ENCODE measurements around the gene CHST9. TPM values are rescaled to one million over a fixed set of nuclear protein-coding genes. Genes with fewer than 3 reads are reported as not detected.
"Not testable (repeated sequence)": the region's sequence is repeated elsewhere in the genome, so short reads cannot be mapped to it uniquely, and the experiment has no call there.

The CHST9 gene
- total RNA-seq, 4 donors from 2014 or later = 0.53 to 4.5 (median 1.8) TPM

GRCh38 chr18:27108842-27109241, 76.3 kb downstream of the CHST9 start:
- intact Hi-C loops (cut with DNase I) = no loop called here
- H3K4me3 ChIP-seq = no peak overlapping the region
- no peaks in the 10 kb centered on the region for H3K4me1 ChIP-seq
- no peak for DNase-seq
- 76 to 87% methylated on average over 2 of the region's 2 CpGs for WGBS, 2 donors
- no peaks in the 10 kb centered on the region for H3K9me3 ChIP-seq
- no peaks in the 10 kb centered on the region for H3K36me3 ChIP-seq
- TF ChIP-seq, protein P1, sequence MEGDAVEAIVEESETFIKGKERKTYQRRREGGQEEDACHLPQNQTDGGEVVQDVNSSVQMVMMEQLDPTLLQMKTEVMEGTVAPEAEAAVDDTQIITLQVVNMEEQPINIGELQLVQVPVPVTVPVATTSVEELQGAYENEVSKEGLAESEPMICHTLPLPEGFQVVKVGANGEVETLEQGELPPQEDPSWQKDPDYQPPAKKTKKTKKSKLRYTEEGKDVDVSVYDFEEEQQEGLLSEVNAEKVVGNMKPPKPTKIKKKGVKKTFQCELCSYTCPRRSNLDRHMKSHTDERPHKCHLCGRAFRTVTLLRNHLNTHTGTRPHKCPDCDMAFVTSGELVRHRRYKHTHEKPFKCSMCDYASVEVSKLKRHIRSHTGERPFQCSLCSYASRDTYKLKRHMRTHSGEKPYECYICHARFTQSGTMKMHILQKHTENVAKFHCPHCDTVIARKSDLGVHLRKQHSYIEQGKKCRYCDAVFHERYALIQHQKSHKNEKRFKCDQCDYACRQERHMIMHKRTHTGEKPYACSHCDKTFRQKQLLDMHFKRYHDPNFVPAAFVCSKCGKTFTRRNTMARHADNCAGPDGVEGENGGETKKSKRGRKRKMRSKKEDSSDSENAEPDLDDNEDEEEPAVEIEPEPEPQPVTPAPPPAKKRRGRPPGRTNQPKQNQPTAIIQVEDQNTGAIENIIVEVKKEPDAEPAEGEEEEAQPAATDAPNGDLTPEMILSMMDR (IDR thresholded peaks at IDR 0.05) = no peak
- H3K27ac ChIP-seq = no peak overlapping the region
- H3K27me3 ChIP-seq = no peaks in the 10 kb centered on the region

GRCh38 chr18:27104743-27105142, 80.4 kb downstream of the CHST9 start:
- TF ChIP-seq, protein P1 (IDR thresholded peaks at IDR 0.05) = no peak
- no peak for TF ChIP-seq POLR2A (IDR thresholded peaks at IDR 0.05)
- H3K27me3 ChIP-seq = no peaks in the 10 kb centered on the region
- DNase-seq = no peak
- H3K9me3 ChIP-seq = no peaks in the 10 kb centered on the region
- 68 to 71% methylated on average over 3 of the region's 3 CpGs for WGBS, 2 donors
- no peaks in the 10 kb centered on the region for H3K4me1 ChIP-seq
- H3K27ac ChIP-seq = no peak overlapping the region
- intact Hi-C loops (cut with DNase I) = no loop called here
- no peak overlapping the region for H3K4me3 ChIP-seq
- no peaks in the 10 kb centered on the region for H3K36me3 ChIP-seq

- TF ChIP-seq, protein P1 (IDR thresholded peaks at IDR 0.05) = no peak
- no peak for TF ChIP-seq POLR2A (IDR thresholded peaks at IDR 0.05)
- Histone ChIP-seq H3K4me1 (no peaks in the 10 kb centered on the region), H3K36me3 (no peaks in the 10 kb centered on the region), H3K27ac (no peak overlapping the region), H3K9me3 (no peaks in the 10 kb centered on the region), H3K27me3 (no peaks in the 10 kb centered on the region), H3K4me3 (no peak overlapping the region)
- intact Hi-C loops (cut with DNase I) = no loop called here
- WGBS, 2 donors = 41 to 50% methylated on average over 1 of the region's 1 CpG
- DNase-seq = no peak
Observed at GRCh38 chr18:27094621-27095020, 90.5 kb downstream of the CHST9 start.

DNA sequence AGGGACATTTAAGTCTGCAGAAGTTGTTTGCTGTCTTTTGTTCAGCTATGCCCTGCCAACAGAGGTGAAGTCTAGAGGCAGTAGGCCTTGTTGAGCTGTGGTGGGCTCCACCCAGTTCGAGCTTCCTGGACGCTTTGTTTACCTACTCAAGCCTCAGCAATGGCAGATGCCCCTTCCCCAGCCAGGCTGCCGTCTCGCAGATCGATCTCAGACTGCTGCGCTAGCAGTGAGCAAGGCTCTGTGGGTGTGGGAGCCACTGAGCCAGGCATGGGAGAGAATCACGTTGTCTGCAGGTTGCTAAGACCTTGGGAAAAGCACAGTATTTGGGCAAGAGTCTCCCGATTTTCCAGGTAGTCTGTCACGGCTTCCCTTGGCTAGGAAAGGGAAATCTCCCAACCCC, 91.8 kb downstream of the CHST9 start:
- H3K36me3 ChIP-seq; H3K4me3 ChIP-seq; intact Hi-C loops (cut with DNase I); H3K27ac ChIP-seq; H3K4me1 ChIP-seq; H3K27me3 ChIP-seq; DNase-seq; H3K9me3 ChIP-seq: not testable (repeated sequence)
- 79 to 85% methylated on average over 4 to 8 of the region's 9 CpGs for WGBS, 2 donors

DNA sequence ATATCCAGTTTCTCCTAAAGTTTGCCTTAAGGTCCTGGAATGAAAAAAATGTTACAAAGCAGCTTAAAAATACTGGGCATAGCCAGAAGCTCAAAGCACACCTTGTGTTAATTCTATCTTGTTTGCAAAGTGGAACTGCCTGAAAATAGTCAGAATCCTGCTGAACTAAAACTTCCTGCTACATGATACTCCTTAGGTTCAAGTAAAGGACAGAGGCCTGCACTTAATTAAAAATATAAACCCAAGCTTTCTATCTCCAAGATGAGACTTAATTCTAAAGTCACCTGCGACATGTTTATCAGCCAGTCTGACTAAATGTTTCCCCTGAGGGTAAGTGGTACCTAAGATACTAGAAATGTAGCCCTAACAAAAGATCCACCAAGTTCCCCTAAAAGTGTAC, 103.4 kb downstream of the CHST9 start:
- no peaks in the 10 kb centered on the region for H3K9me3 ChIP-seq
- H3K27me3 ChIP-seq = no peaks in the 10 kb centered on the region
- no peak overlapping the region for H3K4me3 ChIP-seq
- TF ChIP-seq, protein P1 (IDR thresholded peaks at IDR 0.05) = no peak
- no peak for TF ChIP-seq POLR2A (IDR thresholded peaks at IDR 0.05)
- H3K4me1 ChIP-seq = no peaks in the 10 kb centered on the region
- DNase-seq = no peak
- 79 to 81% methylated on average over 1 of the region's 1 CpG for WGBS, 2 donors
- H3K27ac ChIP-seq = no peak overlapping the region
- intact Hi-C loops (cut with DNase I) = no loop called here
- H3K36me3 ChIP-seq = no peaks in the 10 kb centered on the region

- H3K36me3 ChIP-seq = no peaks in the 10 kb centered on the region
- H3K27ac ChIP-seq = no peak overlapping the region
- DNase-seq = no peak
- intact Hi-C loops (cut with DNase I) = no loop called here
- WGBS, 2 donors = 72 to 87% methylated on average over 3 of the region's 3 CpGs
- TF ChIP-seq, protein P1 (IDR thresholded peaks at IDR 0.05) = no peak
- TF ChIP-seq POLR2A (IDR thresholded peaks at IDR 0.05) = no peak
- no peaks in the 10 kb centered on the region for H3K9me3 ChIP-seq
- no peaks in the 10 kb centered on the region for H3K27me3 ChIP-seq
- H3K4me1 ChIP-seq = no peaks in the 10 kb centered on the region
- H3K4me3 ChIP-seq = no peak overlapping the region
Observed at GRCh38 chr18:27075828-27076227, 109.3 kb downstream of the CHST9 start.
